IMR-90 (cell line): Measurements from ENCODE around the gene ANKRD22. TPM values are rescaled to one million over a fixed set of nuclear protein-coding genes. Genes with fewer than 3 reads are reported as not detected.

Source experiments
- ATAC-seq: fragments of 200-7000 bp; cut with Tn5 transposase; 2 replicates; pipeline ENCODE4 v1.9.1; 2020; ENCODE audit warnings: low read depth, mild to moderate bottlenecking, moderate library complexity
- BruUV-seq: library from RNA; stranded (reverse); fragments of 400-500 nt; replicated peaks from 2 replicates; lab custom pipeline; 2021; lab: Mats Ljungman, UMichigan
- CTCF ChIA-PET: fragments of 300-600 bp; formaldehyde crosslinking; extraction: SDS; loops from one replicate; lab custom pipeline; 2021; ENCODE audit warnings: antibody characterized with exemption; lab: Yijun Ruan, JAX
- POLR2A ChIA-PET: fragments of 300-600 bp; sonication (Branson Sonifier 250); formaldehyde crosslinking; loops from one replicate; lab custom pipeline; 2022; ENCODE audit warnings: antibody characterized with exemption; ENCODE audit not compliant: unreplicated experiment; lab: Charles Lee
- DNase-seq: peaks from one replicate; pipeline ENCODE4 v3.0.0; 2013
- H2AFZ ChIP-seq: replicated peaks from 2 replicates; pipeline ENCODE3; 2013; ENCODE audit warnings: low read length, mild to moderate bottlenecking; ENCODE audit not compliant: poor library complexity
- H2AK5ac ChIP-seq: 2 replicates; pipeline ENCODE4 v1.6.1; 2013; ENCODE audit warnings: low read depth, low read length, inconsistent platforms
- H2AK9ac ChIP-seq: replicated peaks from 2 replicates; pipeline ENCODE3; 2013; ENCODE audit warnings: mild to moderate bottlenecking, low read depth, low read length, moderate library complexity; ENCODE audit not compliant: poor library complexity
- H2BK120ac ChIP-seq: 2 replicates; pipeline ENCODE4 v1.6.1; 2013; ENCODE audit warnings: low read depth, low read length, inconsistent platforms
- H2BK15ac ChIP-seq: 3 replicates; pipeline ENCODE4 v1.6.1; 2013; ENCODE audit warnings: low read depth, low read length, inconsistent platforms
- H2BK20ac ChIP-seq: 2 replicates; pipeline ENCODE4 v1.6.1; 2013; ENCODE audit warnings: low read depth, mild to moderate bottlenecking, inconsistent platforms, low read length, moderate library complexity
- H2BK5ac ChIP-seq: 2 replicates; pipeline ENCODE4 v1.6.1; 2013; ENCODE audit warnings: mild to moderate bottlenecking, low read depth, low read length, inconsistent platforms; ENCODE audit not compliant: poor library complexity, severe bottlenecking
- H3K14ac ChIP-seq: replicated peaks from 2 replicates; pipeline ENCODE4 v1.6.1; 2013; ENCODE audit warnings: low read depth, low read length, inconsistent platforms
- H3K18ac ChIP-seq: 2 replicates; pipeline ENCODE4 v1.6.1; 2013; ENCODE audit warnings: low read depth, low read length, control low read depth
- H3K23ac ChIP-seq: 2 replicates; pipeline ENCODE4 v1.6.1; 2013; ENCODE audit warnings: low read depth, low read length, inconsistent platforms
- H3K27ac ChIP-seq: 2 replicates; pipeline ENCODE4 v1.5.1; 2013; ENCODE audit warnings: mild to moderate bottlenecking, control low read depth, low read length; ENCODE audit not compliant: insufficient read depth
- H3K27me3 ChIP-seq: 2 replicates; pipeline ENCODE4 v1.6.1; 2013; ENCODE audit warnings: low read length; ENCODE audit not compliant: control insufficient read depth, insufficient read depth
- H3K36me3 ChIP-seq: 2 replicates; pipeline ENCODE4 v1.6.1; 2013; ENCODE audit warnings: low read length, mixed read lengths; ENCODE audit not compliant: control insufficient read depth, insufficient read depth
- H3K4ac ChIP-seq: 2 replicates; pipeline ENCODE4 v1.6.1; 2013; ENCODE audit warnings: low read depth, low read length, inconsistent platforms
- H3K4me1 ChIP-seq: 2 replicates; pipeline ENCODE4 v1.6.1; 2013; ENCODE audit warnings: low read length, mixed read lengths; ENCODE audit not compliant: control insufficient read depth, insufficient read depth
- H3K4me2 ChIP-seq: 2 replicates; pipeline ENCODE4 v1.6.1; 2013; ENCODE audit warnings: low read depth, mild to moderate bottlenecking, control low read depth, low read length, moderate library complexity
- H3K4me3 ChIP-seq: 2 replicates; pipeline ENCODE4 v1.5.1; 2013; ENCODE audit warnings: low read depth, mild to moderate bottlenecking, control low read depth, low read length, moderate library complexity; ENCODE audit not compliant: insufficient read depth
- H3K56ac ChIP-seq: 2 replicates; pipeline ENCODE4 v1.6.1; 2013; ENCODE audit warnings: low read length, inconsistent platforms; ENCODE audit not compliant: insufficient read depth; ENCODE audit errors: extremely low read depth
- H3K79me1 ChIP-seq, 2 experiments: 2 replicates each; pipeline ENCODE4 v1.6.1; 2013; ENCODE audit warnings: low read length in 2 of 2, inconsistent platforms in 1 of 2, low read depth in 1 of 2
- H3K9ac ChIP-seq: 2 replicates; pipeline ENCODE4 v1.6.1; 2013; ENCODE audit warnings: low read depth, low read length, control low read depth
- H3K9me1 ChIP-seq: 2 replicates; pipeline ENCODE4 v1.6.1; 2013; ENCODE audit warnings: low read length, inconsistent platforms; ENCODE audit not compliant: insufficient read depth
- H3K9me3 ChIP-seq: 2 replicates; pipeline ENCODE4 v1.6.1; 2013; ENCODE audit warnings: low read length; ENCODE audit not compliant: control insufficient read depth, insufficient read depth
- H4K20me1 ChIP-seq: 2 replicates; pipeline ENCODE4 v1.6.1; 2013; ENCODE audit warnings: low read length, inconsistent platforms; ENCODE audit not compliant: insufficient read depth
- H4K5ac ChIP-seq: 2 replicates; pipeline ENCODE4 v1.6.1; 2013; ENCODE audit warnings: mild to moderate bottlenecking, low read depth, low read length, control low read depth
- H4K8ac ChIP-seq, 2 experiments: 2 replicates each; pipeline ENCODE4 v1.6.1; 2013; ENCODE audit warnings: low read depth in 2 of 2, low read length in 2 of 2, control low read depth in 1 of 2, inconsistent platforms in 1 of 2
- H4K91ac ChIP-seq: 2 replicates; pipeline ENCODE4 v1.6.1; 2013; ENCODE audit warnings: low read depth, low read length, inconsistent platforms; ENCODE audit not compliant: insufficient read depth
- BHLHE40 ChIP-seq: fragments of 150-350 bp; IDR thresholded peaks from 2 replicates; pipeline ENCODE4 v1.6.1; 2016; ENCODE audit warnings: mild to moderate bottlenecking, low read depth, low read length
- CEBPB ChIP-seq: IDR thresholded peaks from 2 replicates; pipeline ENCODE4 v1.6.1; 2012; ENCODE audit warnings: low read depth, low read length, improper control_type of control experiment
- CHD1 ChIP-seq: IDR thresholded peaks from 2 replicates; pipeline ENCODE4 v1.6.1; 2012; ENCODE audit warnings: low read depth, low read length, improper control_type of control experiment
- FOS ChIP-seq: fragments of 150-350 bp; IDR thresholded peaks from 2 replicates; pipeline ENCODE4 v1.6.1; 2016; ENCODE audit warnings: low read depth, low read length
- MAFK ChIP-seq: IDR thresholded peaks from 2 replicates; pipeline ENCODE4 v1.6.1; 2012; ENCODE audit warnings: low read depth, low read length, improper control_type of control experiment
- MAZ ChIP-seq: IDR thresholded peaks from 2 replicates; pipeline ENCODE4 v1.6.1; 2012; ENCODE audit warnings: low read depth, mild to moderate bottlenecking, low read length, improper control_type of control experiment, moderate library complexity, borderline replicate concordance
- MXI1 ChIP-seq: IDR thresholded peaks from 2 replicates; pipeline ENCODE4 v1.6.1; 2012; ENCODE audit warnings: low read depth, mild to moderate bottlenecking, low read length, moderate library complexity, borderline replicate concordance
- NFE2L2 ChIP-seq: fragments of 150-350 bp; IDR thresholded peaks from 2 replicates; pipeline ENCODE4 v1.6.1; 2016; ENCODE audit warnings: low read depth, mild to moderate bottlenecking, low read length
- POLR2A ChIP-seq: IDR thresholded peaks from 2 replicates; pipeline ENCODE4 v1.6.1; 2012; ENCODE audit warnings: mild to moderate bottlenecking, low read depth, low read length
- RAD21 ChIP-seq: IDR thresholded peaks from 2 replicates; pipeline ENCODE4 v1.6.1; 2012; ENCODE audit warnings: low read length, improper control_type of control experiment
- RCOR1 ChIP-seq: IDR thresholded peaks from 2 replicates; pipeline ENCODE4 v1.6.1; 2012; ENCODE audit warnings: mild to moderate bottlenecking, low read length, improper control_type of control experiment; ENCODE audit not compliant: insufficient replicate concordance
- RFX5 ChIP-seq: IDR thresholded peaks from 2 replicates; pipeline ENCODE4 v1.8.0; 2012; ENCODE audit warnings: low read depth, mild to moderate bottlenecking, low read length, moderate library complexity
- SMC3 ChIP-seq: fragments of 150-350 bp; IDR thresholded peaks from 2 replicates; pipeline ENCODE4 v1.6.1; 2016; ENCODE audit warnings: low read depth, mild to moderate bottlenecking, antibody characterized with exemption, low read length, moderate library complexity
- WGBS, 2 experiments: methylation state at CpG; one replicate each; pipeline versions ENCODE4 v1.1.5 to v1.1.7; 2013; ENCODE audit warnings: missing lambda C conversion rate in 2 of 2; ENCODE audit not compliant: insufficient read length in 1 of 2; ENCODE audit errors: extremely low coverage in 2 of 2; 5-methylcytosine and 5-hydroxymethylcytosine counted together
- dilution Hi-C: fragments of 300-500 bp; cut with HindIII; formaldehyde crosslinking; loops from one replicate; pipeline ENCODE4 v1.14.3; 2018; ENCODE audit warnings: low sequenced_read_pairs; ENCODE audit not compliant: unreplicated experiment
- in situ Hi-C: fragments of 300-500 bp; cut with MboI; formaldehyde crosslinking; loops from 3 replicates; pipeline ENCODE4 v1.14.3; 2019; ENCODE audit warnings: low sequenced_read_pairs, inconsistent platforms, mixed read lengths
- intact Hi-C: fragments of 100-400 bp; cut with micrococcal nuclease; formaldehyde crosslinking; loops from 2 replicates; pipeline ENCODE4 v1.10.0; 2022
- polyA plus RNA-seq, 3 experiments: library from polyadenylated mRNA; depleted of rRNA; stranded (reverse); fragments of >200 nt; gene quantifications; 2 replicates each; pipeline ENCODE4 v1.2.3, GENCODE V29; 2012; ENCODE audit warnings: low replicate concordance in 1 of 3
- total RNA-seq: library from RNA; depleted of rRNA; stranded (reverse); fragments of >200 nt; gene quantifications from 2 replicates; pipeline ENCODE4 v1.2.3, GENCODE V29; 2012
- TF ChIP-seq, protein P1 (sequence below): conservative IDR thresholded peaks from 2 replicates; pipeline ENCODE4 v1.5.1; 2012; ENCODE audit warnings: mild to moderate bottlenecking, low read depth, low read length, improper control_type of control experiment
- TF ChIP-seq, protein P2 (sequence below): fragments of 150-350 bp; IDR thresholded peaks from 2 replicates; pipeline ENCODE4 v1.6.1; 2017; ENCODE audit warnings: mild to moderate bottlenecking, antibody characterized with exemption, low read length, low read depth
- TF ChIP-seq, protein P3 (sequence below): fragments of 150-350 bp; IDR thresholded peaks from 2 replicates; pipeline ENCODE4 v1.6.1; 2016; ENCODE audit warnings: low read depth, mild to moderate bottlenecking, low read length, moderate library complexity, borderline replicate concordance

Gene ANKRD22
- total and polyA plus RNA-seq, 2 of the 4 experiments (the other 2 are of a cell fraction): not detected

DNA sequence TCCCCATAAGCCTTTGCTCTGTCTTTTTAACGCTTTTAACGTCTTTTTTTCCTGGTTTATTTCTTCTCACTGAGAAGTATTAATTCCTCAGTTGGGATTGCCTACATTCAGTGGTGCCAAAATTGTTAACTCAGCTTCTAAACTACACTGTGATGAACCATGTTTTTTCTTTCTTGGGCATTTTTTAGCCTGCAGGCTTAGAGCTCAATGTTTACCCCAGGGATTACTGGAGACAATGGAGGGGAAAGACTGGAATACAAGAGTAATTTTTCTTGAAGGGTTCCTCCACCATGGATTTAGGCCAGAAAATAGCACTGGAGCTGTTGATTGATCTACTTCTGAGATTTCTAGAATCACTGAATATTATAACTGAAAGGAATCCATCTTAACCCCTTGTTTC, 48.2 kb upstream of the ANKRD22 start:
- DNase-seq: no peak
- no peak overlapping the region for H3K4me3 ChIP-seq

More for the DNA sequence above, 48.2 kb upstream of the ANKRD22 start:
- TF ChIP-seq, protein P1, sequence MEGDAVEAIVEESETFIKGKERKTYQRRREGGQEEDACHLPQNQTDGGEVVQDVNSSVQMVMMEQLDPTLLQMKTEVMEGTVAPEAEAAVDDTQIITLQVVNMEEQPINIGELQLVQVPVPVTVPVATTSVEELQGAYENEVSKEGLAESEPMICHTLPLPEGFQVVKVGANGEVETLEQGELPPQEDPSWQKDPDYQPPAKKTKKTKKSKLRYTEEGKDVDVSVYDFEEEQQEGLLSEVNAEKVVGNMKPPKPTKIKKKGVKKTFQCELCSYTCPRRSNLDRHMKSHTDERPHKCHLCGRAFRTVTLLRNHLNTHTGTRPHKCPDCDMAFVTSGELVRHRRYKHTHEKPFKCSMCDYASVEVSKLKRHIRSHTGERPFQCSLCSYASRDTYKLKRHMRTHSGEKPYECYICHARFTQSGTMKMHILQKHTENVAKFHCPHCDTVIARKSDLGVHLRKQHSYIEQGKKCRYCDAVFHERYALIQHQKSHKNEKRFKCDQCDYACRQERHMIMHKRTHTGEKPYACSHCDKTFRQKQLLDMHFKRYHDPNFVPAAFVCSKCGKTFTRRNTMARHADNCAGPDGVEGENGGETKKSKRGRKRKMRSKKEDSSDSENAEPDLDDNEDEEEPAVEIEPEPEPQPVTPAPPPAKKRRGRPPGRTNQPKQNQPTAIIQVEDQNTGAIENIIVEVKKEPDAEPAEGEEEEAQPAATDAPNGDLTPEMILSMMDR: no peak
- TF ChIP-seq POLR2A: no peak
- no peak for TF ChIP-seq RCOR1
- no peak for TF ChIP-seq BHLHE40
- TF ChIP-seq SMC3: no peak
- no peak for TF ChIP-seq RFX5
- TF ChIP-seq, protein P2, sequence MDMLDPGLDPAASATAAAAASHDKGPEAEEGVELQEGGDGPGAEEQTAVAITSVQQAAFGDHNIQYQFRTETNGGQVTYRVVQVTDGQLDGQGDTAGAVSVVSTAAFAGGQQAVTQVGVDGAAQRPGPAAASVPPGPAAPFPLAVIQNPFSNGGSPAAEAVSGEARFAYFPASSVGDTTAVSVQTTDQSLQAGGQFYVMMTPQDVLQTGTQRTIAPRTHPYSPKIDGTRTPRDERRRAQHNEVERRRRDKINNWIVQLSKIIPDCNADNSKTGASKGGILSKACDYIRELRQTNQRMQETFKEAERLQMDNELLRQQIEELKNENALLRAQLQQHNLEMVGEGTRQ: no peak
- no peak for TF ChIP-seq MAZ
- TF ChIP-seq MAFK: no peak
- no peak for TF ChIP-seq CEBPB
- no peak for TF ChIP-seq RAD21
- TF ChIP-seq, protein P3, sequence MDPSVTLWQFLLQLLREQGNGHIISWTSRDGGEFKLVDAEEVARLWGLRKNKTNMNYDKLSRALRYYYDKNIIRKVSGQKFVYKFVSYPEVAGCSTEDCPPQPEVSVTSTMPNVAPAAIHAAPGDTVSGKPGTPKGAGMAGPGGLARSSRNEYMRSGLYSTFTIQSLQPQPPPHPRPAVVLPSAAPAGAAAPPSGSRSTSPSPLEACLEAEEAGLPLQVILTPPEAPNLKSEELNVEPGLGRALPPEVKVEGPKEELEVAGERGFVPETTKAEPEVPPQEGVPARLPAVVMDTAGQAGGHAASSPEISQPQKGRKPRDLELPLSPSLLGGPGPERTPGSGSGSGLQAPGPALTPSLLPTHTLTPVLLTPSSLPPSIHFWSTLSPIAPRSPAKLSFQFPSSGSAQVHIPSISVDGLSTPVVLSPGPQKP: no peak
- TF ChIP-seq NFE2L2: no peak
- TF ChIP-seq MXI1: no peak
- TF ChIP-seq CHD1: no peak
- no peak for TF ChIP-seq FOS
- Histone ChIP-seq H3K18ac (no peak overlapping the region), H2BK5ac (peak overlapping the region; percentile 14), H3K56ac (no peak overlapping the region), H4K91ac (no peak overlapping the region), H3K9me1 (peaks cover 24% of the 10 kb centered on the region), H3K14ac (no peak overlapping the region), H3K4me1 (peaks cover 34% of the 10 kb centered on the region), H2BK120ac (no peak overlapping the region), H2AFZ (no peak overlapping the region), H3K4me2 (no peak overlapping the region), H3K36me3 (peaks cover 22% of the 10 kb centered on the region), H3K27ac (no peak overlapping the region), H2AK9ac (no peak overlapping the region), H4K8ac (no peak overlapping the region), H4K5ac (no peak overlapping the region), H4K20me1 (no peaks in the 10 kb centered on the region; the same call in 1 of the 2 replicates), H3K4ac (no peak overlapping the region; the same call in 1 of the 2 replicates), H3K79me1 (peaks cover 49 to 82% of the 10 kb centered on the region in 2 experiments), H3K9me3 (no peaks in the 10 kb centered on the region), H3K9ac (no peak overlapping the region), H2AK5ac (no peak overlapping the region), H3K23ac (no peak overlapping the region; the same call in 1 of the 2 replicates), H2BK15ac (0 out of 3 replicates have a peak overlapping the region, but pooled peaks have one; percentile 13), H3K27me3 (no peaks in the 10 kb centered on the region), H2BK20ac (peak overlapping the region; percentile 45; the same call in 1 of the 2 replicates)
- ATAC-seq: no peak
- in situ Hi-C loops: no loop called here
- intact Hi-C loops: no loop called here
- dilution Hi-C loops: no loop called here
- ChIA-PET CTCF (no interaction called here), POLR2A (no interaction called here)
- no CpG with 5 or more reads among the region's 2 CpGs for WGBS, 2 experiments
- no TSS peak for BruUV-seq
